Measurements from ENCODE around the gene SLC25A48.

GRCh38 chr5:135851186-135851914 lies 16.9 kb downstream of the SLC25A48 start:
- TF ChIP-seq, protein P1, sequence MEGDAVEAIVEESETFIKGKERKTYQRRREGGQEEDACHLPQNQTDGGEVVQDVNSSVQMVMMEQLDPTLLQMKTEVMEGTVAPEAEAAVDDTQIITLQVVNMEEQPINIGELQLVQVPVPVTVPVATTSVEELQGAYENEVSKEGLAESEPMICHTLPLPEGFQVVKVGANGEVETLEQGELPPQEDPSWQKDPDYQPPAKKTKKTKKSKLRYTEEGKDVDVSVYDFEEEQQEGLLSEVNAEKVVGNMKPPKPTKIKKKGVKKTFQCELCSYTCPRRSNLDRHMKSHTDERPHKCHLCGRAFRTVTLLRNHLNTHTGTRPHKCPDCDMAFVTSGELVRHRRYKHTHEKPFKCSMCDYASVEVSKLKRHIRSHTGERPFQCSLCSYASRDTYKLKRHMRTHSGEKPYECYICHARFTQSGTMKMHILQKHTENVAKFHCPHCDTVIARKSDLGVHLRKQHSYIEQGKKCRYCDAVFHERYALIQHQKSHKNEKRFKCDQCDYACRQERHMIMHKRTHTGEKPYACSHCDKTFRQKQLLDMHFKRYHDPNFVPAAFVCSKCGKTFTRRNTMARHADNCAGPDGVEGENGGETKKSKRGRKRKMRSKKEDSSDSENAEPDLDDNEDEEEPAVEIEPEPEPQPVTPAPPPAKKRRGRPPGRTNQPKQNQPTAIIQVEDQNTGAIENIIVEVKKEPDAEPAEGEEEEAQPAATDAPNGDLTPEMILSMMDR (IDR thresholded peaks at IDR 0.05), result no peak
- no peak for TF ChIP-seq POLR2AphosphoS5 (IDR thresholded peaks at IDR 0.05)
